DND-41 (cell line): Measurements from ENCODE around the gene STK11IP.

ENCODE experiments used
- ATAC-seq: fragments of 200-7000 bp; cut with Tn5 transposase; 3 replicates; pipeline ENCODE4 v1.9.1; 2021; ENCODE audit warnings: low read depth; ENCODE audit not compliant: insufficient read depth
- DNase-seq: peaks from one replicate; pipeline ENCODE4 v3.0.0-alpha.2; 2020
- H2AFZ ChIP-seq: 2 replicates; pipeline ENCODE4 v1.6.0; 2012; ENCODE audit warnings: low read depth, low read length
- H3K27ac ChIP-seq: 2 replicates; pipeline ENCODE4 v1.5.1; 2012; ENCODE audit warnings: low read length, inconsistent platforms
- H3K27me3 ChIP-seq: fragments of 200-600 bp; sonication (generic); 2 replicates; pipeline ENCODE4 v1.6.0; 2012; ENCODE audit warnings: low read length, mild to moderate bottlenecking, inconsistent platforms; ENCODE audit not compliant: insufficient read depth, poor library complexity
- H3K36me3 ChIP-seq: 2 replicates; pipeline ENCODE4 v1.5.1; 2012; ENCODE audit warnings: low read length, inconsistent platforms; ENCODE audit not compliant: insufficient read depth
- H3K4me1 ChIP-seq: 2 replicates; pipeline ENCODE4 v1.5.1; 2012; ENCODE audit warnings: mild to moderate bottlenecking, low read length; ENCODE audit not compliant: insufficient read depth
- H3K4me2 ChIP-seq: 2 replicates; pipeline ENCODE4 v1.6.0; 2012; ENCODE audit warnings: mild to moderate bottlenecking, moderate library complexity, low read length, inconsistent platforms; ENCODE audit not compliant: insufficient read depth
- H3K4me3 ChIP-seq, 2 experiments: fragments of 200-600 bp in 1 of 2; shearing (Covaris generic) in 1 of 2; 2 replicates each; pipeline ENCODE4 v1.5.1; 2012 to 2016; ENCODE audit warnings: inconsistent platforms in 2 of 2, low read length in 2 of 2, mild to moderate bottlenecking in 2 of 2, low read depth in 1 of 2, moderate library complexity in 1 of 2
- H3K79me2 ChIP-seq: 2 replicates; pipeline ENCODE4 v1.6.0; 2012; ENCODE audit warnings: low read length, inconsistent platforms; ENCODE audit not compliant: insufficient read depth
- H3K9ac ChIP-seq: 2 replicates; pipeline ENCODE4 v1.6.0; 2012; ENCODE audit warnings: low read depth, mild to moderate bottlenecking, inconsistent platforms, low read length, moderate library complexity
- H3K9me3 ChIP-seq: 2 replicates; pipeline ENCODE4 v1.5.1; 2012; ENCODE audit warnings: low read length, moderate library complexity, mild to moderate bottlenecking, inconsistent platforms; ENCODE audit not compliant: insufficient read depth, severe bottlenecking
- H4K20me1 ChIP-seq: 2 replicates; pipeline ENCODE4 v1.6.0; 2012; ENCODE audit warnings: low read length; ENCODE audit not compliant: insufficient read depth
- EZH2 ChIP-seq: IDR thresholded peaks from 3 replicates; pipeline ENCODE4 v1.6.1; 2012; ENCODE audit warnings: borderline replicate concordance, low read depth, mild to moderate bottlenecking, moderate library complexity, low read length, inconsistent platforms; ENCODE audit not compliant: severe bottlenecking
- TF ChIP-seq, protein P1 (sequence below): IDR thresholded peaks from 2 replicates; pipeline ENCODE4 v1.5.1; 2012; ENCODE audit warnings: borderline replicate concordance, low read length, moderate library complexity, mild to moderate bottlenecking; ENCODE audit not compliant: poor library complexity, severe bottlenecking; ENCODE audit errors: extremely low read depth

Gene STK11IP

DNA sequence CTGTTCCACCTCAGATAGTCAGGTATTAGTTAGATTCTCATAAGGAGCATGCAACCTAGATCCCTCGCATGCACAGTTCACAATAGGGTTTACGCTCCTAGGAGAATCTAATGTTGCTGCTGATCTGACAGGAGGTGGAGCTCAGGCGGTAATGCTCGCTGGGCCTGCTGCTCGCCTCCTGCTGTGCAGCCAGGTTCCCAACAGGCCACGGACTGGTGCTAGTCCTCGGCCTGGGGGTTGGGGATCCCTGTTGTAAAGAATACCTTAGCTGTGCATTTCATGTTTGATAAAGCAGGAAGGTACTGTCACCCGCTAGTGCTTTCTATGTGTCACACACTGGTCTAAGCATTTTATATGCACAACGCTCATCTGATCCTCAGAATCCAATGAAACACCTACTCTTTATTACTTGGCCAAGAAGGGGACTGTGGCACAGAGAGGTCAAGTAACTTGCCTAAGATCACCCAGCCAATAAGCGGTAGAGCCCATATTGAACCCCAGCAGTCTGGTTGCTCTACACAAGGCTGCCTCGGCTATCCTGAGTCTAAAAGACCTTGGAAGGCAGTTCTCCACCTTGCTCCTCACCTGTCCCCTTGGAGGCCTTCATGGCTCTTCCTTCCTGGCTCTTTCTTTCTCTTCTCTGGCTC, 65.6 kb downstream of the STK11IP start:
- H2AFZ ChIP-seq: no peak overlapping the region
- H3K27ac ChIP-seq: no peak overlapping the region
- no peaks in the 10 kb centered on the region for H3K79me2 ChIP-seq
- no peak for ATAC-seq
- DNase-seq: no peak
- H3K4me3 ChIP-seq: no peak overlapping the region
- no peaks in the 10 kb centered on the region for H4K20me1 ChIP-seq
- TF ChIP-seq EZH2: no peak
- TF ChIP-seq, protein P1, sequence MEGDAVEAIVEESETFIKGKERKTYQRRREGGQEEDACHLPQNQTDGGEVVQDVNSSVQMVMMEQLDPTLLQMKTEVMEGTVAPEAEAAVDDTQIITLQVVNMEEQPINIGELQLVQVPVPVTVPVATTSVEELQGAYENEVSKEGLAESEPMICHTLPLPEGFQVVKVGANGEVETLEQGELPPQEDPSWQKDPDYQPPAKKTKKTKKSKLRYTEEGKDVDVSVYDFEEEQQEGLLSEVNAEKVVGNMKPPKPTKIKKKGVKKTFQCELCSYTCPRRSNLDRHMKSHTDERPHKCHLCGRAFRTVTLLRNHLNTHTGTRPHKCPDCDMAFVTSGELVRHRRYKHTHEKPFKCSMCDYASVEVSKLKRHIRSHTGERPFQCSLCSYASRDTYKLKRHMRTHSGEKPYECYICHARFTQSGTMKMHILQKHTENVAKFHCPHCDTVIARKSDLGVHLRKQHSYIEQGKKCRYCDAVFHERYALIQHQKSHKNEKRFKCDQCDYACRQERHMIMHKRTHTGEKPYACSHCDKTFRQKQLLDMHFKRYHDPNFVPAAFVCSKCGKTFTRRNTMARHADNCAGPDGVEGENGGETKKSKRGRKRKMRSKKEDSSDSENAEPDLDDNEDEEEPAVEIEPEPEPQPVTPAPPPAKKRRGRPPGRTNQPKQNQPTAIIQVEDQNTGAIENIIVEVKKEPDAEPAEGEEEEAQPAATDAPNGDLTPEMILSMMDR: no peak
- H3K36me3 ChIP-seq: no peaks in the 10 kb centered on the region
- H3K27me3 ChIP-seq: no peaks in the 10 kb centered on the region
- no peaks in the 10 kb centered on the region for H3K4me1 ChIP-seq
- H3K4me2 ChIP-seq: no peak overlapping the region
- no peak overlapping the region for H3K9ac ChIP-seq
- H3K9me3 ChIP-seq: no peaks in the 10 kb centered on the region

DNA sequence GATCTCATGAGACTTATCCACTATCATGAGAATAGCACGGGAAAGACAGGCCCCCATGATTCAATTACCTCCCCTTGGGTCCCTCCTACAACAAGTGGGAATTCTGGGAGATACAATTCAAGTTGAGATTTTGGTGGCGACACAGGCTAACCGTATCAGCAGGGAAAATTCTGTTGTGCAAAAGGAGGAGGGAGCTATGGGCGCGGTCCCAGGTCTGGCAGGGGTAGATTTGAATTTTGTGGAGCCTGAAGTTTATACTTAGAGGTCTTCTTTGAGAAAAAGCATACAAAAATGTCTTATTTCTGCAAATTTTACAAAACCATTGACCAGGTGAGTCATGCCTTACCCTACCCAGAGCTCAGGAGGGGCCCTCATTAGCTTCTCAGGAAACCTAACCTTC, 66.4 kb downstream of the STK11IP start:
- Histone ChIP-seq H3K9me3 (no peaks in the 10 kb centered on the region), H2AFZ (no peak overlapping the region), H3K27ac (no peak overlapping the region), H3K4me1 (no peaks in the 10 kb centered on the region), H3K27me3 (no peaks in the 10 kb centered on the region), H3K4me2 (no peak overlapping the region), H3K79me2 (no peaks in the 10 kb centered on the region), H3K4me3 (no peak overlapping the region), H3K9ac (no peak overlapping the region), H3K36me3 (no peaks in the 10 kb centered on the region), H4K20me1 (no peaks in the 10 kb centered on the region)
- no peak for TF ChIP-seq EZH2
- TF ChIP-seq, protein P1: no peak
- ATAC-seq: no peak
- no peak for DNase-seq

DNA sequence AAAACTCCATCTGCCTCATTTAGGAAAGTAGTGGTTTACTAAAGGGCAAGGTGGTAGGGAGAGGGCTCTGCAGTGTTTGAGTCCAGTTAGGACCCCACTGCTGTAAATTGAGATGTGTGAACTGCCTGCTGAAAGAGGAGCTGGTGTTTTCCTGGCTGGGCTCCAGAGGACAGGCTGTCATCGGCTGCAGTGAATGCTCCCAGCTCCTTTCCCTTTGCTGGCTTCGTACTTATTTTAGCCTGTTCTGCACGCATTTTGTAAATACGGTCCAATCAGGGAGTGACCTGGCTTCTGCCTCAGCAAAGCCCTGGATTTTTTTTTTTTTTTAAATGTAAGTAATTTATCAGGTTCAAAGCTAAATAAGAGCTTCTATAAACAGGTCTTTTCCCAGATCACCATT, 67.3 kb downstream of the STK11IP start:
- no peak overlapping the region for H3K4me2 ChIP-seq
- ATAC-seq (no peak), DNase-seq (no peak)
- H3K27ac ChIP-seq: no peak overlapping the region
- no peaks in the 10 kb centered on the region for H3K4me1 ChIP-seq
- H2AFZ ChIP-seq: no peak overlapping the region
- no peak for TF ChIP-seq EZH2
- TF ChIP-seq, protein P1: no peak
- no peaks in the 10 kb centered on the region for H4K20me1 ChIP-seq
- no peaks in the 10 kb centered on the region for H3K36me3 ChIP-seq
- no peak overlapping the region for H3K9ac ChIP-seq
- no peaks in the 10 kb centered on the region for H3K27me3 ChIP-seq
- no peak overlapping the region for H3K4me3 ChIP-seq
- no peaks in the 10 kb centered on the region for H3K9me3 ChIP-seq
- H3K79me2 ChIP-seq: no peaks in the 10 kb centered on the region

DNA sequence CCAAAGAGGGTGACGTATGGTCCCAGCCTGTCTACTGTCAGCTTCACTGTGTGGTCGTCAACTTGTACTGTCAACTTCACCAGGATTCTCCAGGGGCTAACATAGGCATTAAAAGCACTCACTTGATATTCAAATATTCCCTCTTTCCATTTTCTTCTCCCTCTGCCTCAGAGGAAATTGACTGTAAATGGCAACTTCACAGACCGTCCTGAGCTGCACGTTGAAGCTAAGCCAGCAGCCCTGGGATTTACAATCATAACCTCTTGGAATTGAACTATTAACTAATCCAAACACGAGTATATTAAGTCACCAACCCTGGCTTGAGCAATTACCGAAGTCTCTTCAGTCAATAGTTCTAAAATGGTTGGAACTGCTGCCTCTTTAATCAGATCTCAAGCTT, 68.3 kb downstream of the STK11IP start:
- TF ChIP-seq EZH2: no peak
- TF ChIP-seq, protein P1: no peak
- H3K4me1 ChIP-seq: no peaks in the 10 kb centered on the region
- no peak overlapping the region for H2AFZ ChIP-seq
- no peaks in the 10 kb centered on the region for H3K79me2 ChIP-seq
- ATAC-seq (no peak), DNase-seq (no peak)
- no peaks in the 10 kb centered on the region for H3K27me3 ChIP-seq
- H3K36me3 ChIP-seq: no peaks in the 10 kb centered on the region
- H4K20me1 ChIP-seq: no peaks in the 10 kb centered on the region
- H3K4me3 ChIP-seq: no peak overlapping the region
- H3K27ac ChIP-seq: no peak overlapping the region
- H3K9me3 ChIP-seq: no peaks in the 10 kb centered on the region
- H3K4me2 ChIP-seq: no peak overlapping the region
- no peak overlapping the region for H3K9ac ChIP-seq
